IMR-90 (cell line): ENCODE measurements around the gene DKK3. TPM values are rescaled to one million over a fixed set of nuclear protein-coding genes. Genes with fewer than 3 reads are reported as not detected.

Experiments used
- ATAC-seq: fragments of 200-7000 bp; cut with Tn5 transposase; 2 replicates; pipeline ENCODE4 v1.9.1; 2020; ENCODE audit warnings: low read depth, mild to moderate bottlenecking, moderate library complexity
- BruUV-seq: library from RNA; stranded (reverse); fragments of 400-500 nt; replicated peaks from 2 replicates; lab custom pipeline; 2021; lab: Mats Ljungman, UMichigan
- CTCF ChIA-PET: fragments of 300-600 bp; formaldehyde crosslinking; extraction: SDS; loops from one replicate; lab custom pipeline; 2021; ENCODE audit warnings: antibody characterized with exemption; lab: Yijun Ruan, JAX
- POLR2A ChIA-PET: fragments of 300-600 bp; sonication (Branson Sonifier 250); formaldehyde crosslinking; loops from one replicate; lab custom pipeline; 2022; ENCODE audit warnings: antibody characterized with exemption; ENCODE audit not compliant: unreplicated experiment; lab: Charles Lee
- DNase-seq: peaks from one replicate; pipeline ENCODE4 v3.0.0; 2013
- H2AFZ ChIP-seq: replicated peaks from 2 replicates; pipeline ENCODE3; 2013; ENCODE audit warnings: low read length, mild to moderate bottlenecking; ENCODE audit not compliant: poor library complexity
- H2AK5ac ChIP-seq: 2 replicates; pipeline ENCODE4 v1.6.1; 2013; ENCODE audit warnings: low read depth, low read length, inconsistent platforms
- H2AK9ac ChIP-seq: replicated peaks from 2 replicates; pipeline ENCODE3; 2013; ENCODE audit warnings: mild to moderate bottlenecking, low read depth, low read length, moderate library complexity; ENCODE audit not compliant: poor library complexity
- H2BK120ac ChIP-seq: 2 replicates; pipeline ENCODE4 v1.6.1; 2013; ENCODE audit warnings: low read depth, low read length, inconsistent platforms
- H2BK15ac ChIP-seq: 3 replicates; pipeline ENCODE4 v1.6.1; 2013; ENCODE audit warnings: low read depth, low read length, inconsistent platforms
- H2BK20ac ChIP-seq: 2 replicates; pipeline ENCODE4 v1.6.1; 2013; ENCODE audit warnings: low read depth, mild to moderate bottlenecking, inconsistent platforms, low read length, moderate library complexity
- H2BK5ac ChIP-seq: 2 replicates; pipeline ENCODE4 v1.6.1; 2013; ENCODE audit warnings: mild to moderate bottlenecking, low read depth, low read length, inconsistent platforms; ENCODE audit not compliant: poor library complexity, severe bottlenecking
- H3K14ac ChIP-seq: replicated peaks from 2 replicates; pipeline ENCODE4 v1.6.1; 2013; ENCODE audit warnings: low read depth, low read length, inconsistent platforms
- H3K18ac ChIP-seq: 2 replicates; pipeline ENCODE4 v1.6.1; 2013; ENCODE audit warnings: low read depth, low read length, control low read depth
- H3K23ac ChIP-seq: 2 replicates; pipeline ENCODE4 v1.6.1; 2013; ENCODE audit warnings: low read depth, low read length, inconsistent platforms
- H3K27ac ChIP-seq: 2 replicates; pipeline ENCODE4 v1.5.1; 2013; ENCODE audit warnings: mild to moderate bottlenecking, control low read depth, low read length; ENCODE audit not compliant: insufficient read depth
- H3K27me3 ChIP-seq: 2 replicates; pipeline ENCODE4 v1.6.1; 2013; ENCODE audit warnings: low read length; ENCODE audit not compliant: control insufficient read depth, insufficient read depth
- H3K36me3 ChIP-seq: 2 replicates; pipeline ENCODE4 v1.6.1; 2013; ENCODE audit warnings: low read length, mixed read lengths; ENCODE audit not compliant: control insufficient read depth, insufficient read depth
- H3K4ac ChIP-seq: 2 replicates; pipeline ENCODE4 v1.6.1; 2013; ENCODE audit warnings: low read depth, low read length, inconsistent platforms
- H3K4me1 ChIP-seq: 2 replicates; pipeline ENCODE4 v1.6.1; 2013; ENCODE audit warnings: low read length, mixed read lengths; ENCODE audit not compliant: control insufficient read depth, insufficient read depth
- H3K4me2 ChIP-seq: 2 replicates; pipeline ENCODE4 v1.6.1; 2013; ENCODE audit warnings: low read depth, mild to moderate bottlenecking, control low read depth, low read length, moderate library complexity
- H3K4me3 ChIP-seq: 2 replicates; pipeline ENCODE4 v1.5.1; 2013; ENCODE audit warnings: low read depth, mild to moderate bottlenecking, control low read depth, low read length, moderate library complexity; ENCODE audit not compliant: insufficient read depth
- H3K56ac ChIP-seq: 2 replicates; pipeline ENCODE4 v1.6.1; 2013; ENCODE audit warnings: low read length, inconsistent platforms; ENCODE audit not compliant: insufficient read depth; ENCODE audit errors: extremely low read depth
- H3K79me1 ChIP-seq, 2 experiments: 2 replicates each; pipeline ENCODE4 v1.6.1; 2013; ENCODE audit warnings: low read length in 2 of 2, inconsistent platforms in 1 of 2, low read depth in 1 of 2
- H3K9ac ChIP-seq: 2 replicates; pipeline ENCODE4 v1.6.1; 2013; ENCODE audit warnings: low read depth, low read length, control low read depth
- H3K9me1 ChIP-seq: 2 replicates; pipeline ENCODE4 v1.6.1; 2013; ENCODE audit warnings: low read length, inconsistent platforms; ENCODE audit not compliant: insufficient read depth
- H3K9me3 ChIP-seq: 2 replicates; pipeline ENCODE4 v1.6.1; 2013; ENCODE audit warnings: low read length; ENCODE audit not compliant: control insufficient read depth, insufficient read depth
- H4K20me1 ChIP-seq: 2 replicates; pipeline ENCODE4 v1.6.1; 2013; ENCODE audit warnings: low read length, inconsistent platforms; ENCODE audit not compliant: insufficient read depth
- H4K5ac ChIP-seq: 2 replicates; pipeline ENCODE4 v1.6.1; 2013; ENCODE audit warnings: mild to moderate bottlenecking, low read depth, low read length, control low read depth
- H4K8ac ChIP-seq, 2 experiments: 2 replicates each; pipeline ENCODE4 v1.6.1; 2013; ENCODE audit warnings: low read depth in 2 of 2, low read length in 2 of 2, control low read depth in 1 of 2, inconsistent platforms in 1 of 2
- H4K91ac ChIP-seq: 2 replicates; pipeline ENCODE4 v1.6.1; 2013; ENCODE audit warnings: low read depth, low read length, inconsistent platforms; ENCODE audit not compliant: insufficient read depth
- BHLHE40 ChIP-seq: fragments of 150-350 bp; IDR thresholded peaks from 2 replicates; pipeline ENCODE4 v1.6.1; 2016; ENCODE audit warnings: mild to moderate bottlenecking, low read depth, low read length
- CEBPB ChIP-seq: IDR thresholded peaks from 2 replicates; pipeline ENCODE4 v1.6.1; 2012; ENCODE audit warnings: low read depth, low read length, improper control_type of control experiment
- CHD1 ChIP-seq: IDR thresholded peaks from 2 replicates; pipeline ENCODE4 v1.6.1; 2012; ENCODE audit warnings: low read depth, low read length, improper control_type of control experiment
- CTCF ChIP-seq: conservative IDR thresholded peaks from 2 replicates; pipeline ENCODE4 v1.5.1; 2012; ENCODE audit warnings: mild to moderate bottlenecking, low read depth, low read length, improper control_type of control experiment
- ELK1 ChIP-seq: fragments of 150-350 bp; IDR thresholded peaks from 2 replicates; pipeline ENCODE4 v1.6.1; 2016; ENCODE audit warnings: low read depth, mild to moderate bottlenecking, low read length, moderate library complexity, borderline replicate concordance
- FOS ChIP-seq: fragments of 150-350 bp; IDR thresholded peaks from 2 replicates; pipeline ENCODE4 v1.6.1; 2016; ENCODE audit warnings: low read depth, low read length
- MAFK ChIP-seq: IDR thresholded peaks from 2 replicates; pipeline ENCODE4 v1.6.1; 2012; ENCODE audit warnings: low read depth, low read length, improper control_type of control experiment
- MAZ ChIP-seq: IDR thresholded peaks from 2 replicates; pipeline ENCODE4 v1.6.1; 2012; ENCODE audit warnings: low read depth, mild to moderate bottlenecking, low read length, improper control_type of control experiment, moderate library complexity, borderline replicate concordance
- MXI1 ChIP-seq: IDR thresholded peaks from 2 replicates; pipeline ENCODE4 v1.6.1; 2012; ENCODE audit warnings: low read depth, mild to moderate bottlenecking, low read length, moderate library complexity, borderline replicate concordance
- NFE2L2 ChIP-seq: fragments of 150-350 bp; IDR thresholded peaks from 2 replicates; pipeline ENCODE4 v1.6.1; 2016; ENCODE audit warnings: low read depth, mild to moderate bottlenecking, low read length
- POLR2A ChIP-seq: IDR thresholded peaks from 2 replicates; pipeline ENCODE4 v1.6.1; 2012; ENCODE audit warnings: mild to moderate bottlenecking, low read depth, low read length
- RAD21 ChIP-seq: IDR thresholded peaks from 2 replicates; pipeline ENCODE4 v1.6.1; 2012; ENCODE audit warnings: low read length, improper control_type of control experiment
- RCOR1 ChIP-seq: IDR thresholded peaks from 2 replicates; pipeline ENCODE4 v1.6.1; 2012; ENCODE audit warnings: mild to moderate bottlenecking, low read length, improper control_type of control experiment; ENCODE audit not compliant: insufficient replicate concordance
- RFX5 ChIP-seq: IDR thresholded peaks from 2 replicates; pipeline ENCODE4 v1.8.0; 2012; ENCODE audit warnings: low read depth, mild to moderate bottlenecking, low read length, moderate library complexity
- SMC3 ChIP-seq: fragments of 150-350 bp; IDR thresholded peaks from 2 replicates; pipeline ENCODE4 v1.6.1; 2016; ENCODE audit warnings: low read depth, mild to moderate bottlenecking, antibody characterized with exemption, low read length, moderate library complexity
- USF2 ChIP-seq: fragments of 150-350 bp; IDR thresholded peaks from 2 replicates; pipeline ENCODE4 v1.6.1; 2017; ENCODE audit warnings: mild to moderate bottlenecking, antibody characterized with exemption, low read length, low read depth
- WGBS, 2 experiments: methylation state at CpG; one replicate each; pipeline versions ENCODE4 v1.1.5 to v1.1.7; 2013; ENCODE audit warnings: missing lambda C conversion rate in 2 of 2; ENCODE audit not compliant: insufficient read length in 1 of 2; ENCODE audit errors: extremely low coverage in 2 of 2; 5-methylcytosine and 5-hydroxymethylcytosine counted together
- dilution Hi-C: fragments of 300-500 bp; cut with HindIII; formaldehyde crosslinking; loops from one replicate; pipeline ENCODE4 v1.14.3; 2018; ENCODE audit warnings: low sequenced_read_pairs; ENCODE audit not compliant: unreplicated experiment
- in situ Hi-C: fragments of 300-500 bp; cut with MboI; formaldehyde crosslinking; loops from 3 replicates; pipeline ENCODE4 v1.14.3; 2019; ENCODE audit warnings: low sequenced_read_pairs, inconsistent platforms, mixed read lengths
- intact Hi-C: fragments of 100-400 bp; cut with micrococcal nuclease; formaldehyde crosslinking; loops from 2 replicates; pipeline ENCODE4 v1.10.0; 2022
- polyA plus RNA-seq, 3 experiments: library from polyadenylated mRNA; depleted of rRNA; stranded (reverse); fragments of >200 nt; gene quantifications; 2 replicates each; pipeline ENCODE4 v1.2.3, GENCODE V29; 2012; ENCODE audit warnings: low replicate concordance in 1 of 3
- total RNA-seq: library from RNA; depleted of rRNA; stranded (reverse); fragments of >200 nt; gene quantifications from 2 replicates; pipeline ENCODE4 v1.2.3, GENCODE V29; 2012

The DKK3 gene
- total and polyA plus RNA-seq, 2 of the 4 experiments (the other 2 are of a cell fraction), result 453 to 964 TPM

- Histone ChIP-seq H2BK15ac (0 out of 3 replicates have a peak overlapping the region, but pooled peaks have one; percentile 8), H3K79me1 (peaks cover 38 to 90% of the 10 kb centered on the region in 2 experiments), H3K27ac (0 out of 2 replicates have a peak overlapping the region, but pooled peaks have one; percentile 14), H3K9ac (no peak overlapping the region), H3K36me3 (peaks cover 7% of the 10 kb centered on the region), H4K5ac (no peak overlapping the region), H3K23ac (no peak overlapping the region; the same call in 1 of the 2 replicates), H3K27me3 (no peaks in the 10 kb centered on the region), H2AK5ac (peak overlapping the region; percentile 23; the same call in 1 of the 2 replicates), H3K4me1 (peaks cover 49% of the 10 kb centered on the region), H3K9me1 (peaks cover 58% of the 10 kb centered on the region), H4K91ac (no peak overlapping the region; the same call in 1 of the 2 replicates), H2BK5ac (peak overlapping the region; percentile 38), H2BK20ac (peak overlapping the region; percentile 55; the same call in 1 of the 2 replicates), H3K4ac (peak overlapping the region; percentile 44; the same call in 1 of the 2 replicates), H2BK120ac (peak overlapping the region; percentile 68), H3K4me2 (no peak overlapping the region), H3K56ac (no peak overlapping the region), H4K8ac (peak overlapping the region in 1 of 2 experiments; percentile 51; a peak in 1 of 4 replicates), H3K14ac (0 out of 2 replicates have a peak overlapping the region, but pooled peaks have one; percentile 29), H2AFZ (no peak overlapping the region), H4K20me1 (peaks cover 14% of the 10 kb centered on the region), H3K18ac (no peak overlapping the region), H3K9me3 (no peaks in the 10 kb centered on the region; the same call in 1 of the 2 replicates), H3K4me3 (no peak overlapping the region), H2AK9ac (no peak overlapping the region)
- POLR2A ChIA-PET, result no interaction called here
- TF ChIP-seq CEBPB (no peak), RCOR1 (no peak), RAD21 (no peak), BHLHE40 (no peak), CTCF (no peak), MXI1 (no peak), USF2 (no peak), MAZ (no peak), FOS (no peak), RFX5 (no peak), SMC3 (no peak), POLR2A (no peak), CHD1 (no peak), ELK1 (no peak), NFE2L2 (no peak), MAFK (no peak)
- no TSS peak for BruUV-seq
- in situ Hi-C loops (no loop called here), dilution Hi-C loops (no loop called here), intact Hi-C loops (no loop called here)
- DNase-seq, result no peak
- WGBS, 2 experiments, result no CpG with 5 or more reads among the region's 5 CpGs
- no peak for ATAC-seq
- CTCF ChIA-PET, result no interaction called here
Measured at GRCh38 chr11:11984563-11984962, 23.9 kb downstream of the DKK3 start.
